HEK293 (cell line): ENCODE data around the gene THUMPD3.

Experiments used
- CTCF ChIA-PET: fragments of 350-600 bp; formaldehyde crosslinking; extraction: SDS; loops from one replicate; lab custom pipeline; 2021; ENCODE audit warnings: antibody characterized with exemption; lab: Yijun Ruan, JAX
- POLR2A ChIA-PET: fragments of 300-600 bp; formaldehyde crosslinking; extraction: SDS; loops from one replicate; lab custom pipeline; 2020; ENCODE audit warnings: antibody characterized with exemption, inconsistent platforms; lab: Yijun Ruan, JAX
- H3K27ac ChIP-seq: fragments of 200-500 bp; sonication (Bioruptor generic); 2 replicates; pipeline ENCODE4 v1.5.1; 2014; ENCODE audit warnings: low read depth, low read length, control low read depth, inconsistent platforms; ENCODE audit errors: extremely low read depth
- H3K36me3 ChIP-seq, 2 experiments: fragments of 200-500 bp in 1 of 2; sonication (Bioruptor generic) in 1 of 2; 1 replicate in 1 of 2; 2 replicates in 1 of 2; pipeline ENCODE4 v1.5.1; 2014 to 2017; ENCODE audit warnings: inconsistent platforms in 2 of 2, low read length in 2 of 2; ENCODE audit not compliant: control insufficient read depth in 2 of 2, insufficient read depth in 1 of 2
- H3K4me1 ChIP-seq: fragments of 200-500 bp; sonication (Bioruptor generic); 2 replicates; pipeline ENCODE4 v1.5.1; 2014; ENCODE audit warnings: mild to moderate bottlenecking, low read length, inconsistent platforms; ENCODE audit not compliant: control insufficient read depth, insufficient read depth
- H3K4me3 ChIP-seq: 2 replicates; pipeline ENCODE4 v1.5.1; 2011; ENCODE audit warnings: low read depth, mild to moderate bottlenecking, control low read depth, low read length, moderate library complexity
- H3K9me3 ChIP-seq: fragments of 200-500 bp; sonication (Bioruptor generic); 2 replicates; pipeline ENCODE4 v1.5.1; 2014; ENCODE audit warnings: low read depth, low read length, inconsistent platforms; ENCODE audit not compliant: control insufficient read depth, insufficient read depth
- KLF1 ChIP-seq: fragments of 450-650 bp; formaldehyde crosslinking; IDR thresholded peaks from 2 replicates; pipeline ENCODE4 v1.5.1; 2016; ENCODE audit warnings: missing biosample characterization, missing genetic modification characterization
- KLF10 ChIP-seq: fragments of 450-650 bp; IDR thresholded peaks from 2 replicates; pipeline ENCODE4 v1.5.1; 2018; ENCODE audit warnings: missing biosample characterization, mild to moderate bottlenecking, missing genetic modification characterization
- KLF8 ChIP-seq: fragments of 450-650 bp; formaldehyde crosslinking; IDR thresholded peaks from 2 replicates; pipeline ENCODE4 v1.5.1; 2016; ENCODE audit warnings: missing biosample characterization, missing genetic modification characterization
- PRDM1 ChIP-seq: fragments of 450-650 bp; formaldehyde crosslinking; IDR thresholded peaks from 2 replicates; pipeline ENCODE4; 2016; ENCODE audit warnings: missing biosample characterization, missing genetic modification characterization
- SCRT2 ChIP-seq: fragments of 450-650 bp; formaldehyde crosslinking; IDR thresholded peaks from 2 replicates; pipeline ENCODE4 v1.5.1; 2016; ENCODE audit warnings: missing biosample characterization, missing genetic modification characterization
- SETDB1 ChIP-seq: IDR thresholded peaks from one replicate; pipeline ENCODE4 v1.6.1; 2017; ENCODE audit warnings: mild to moderate bottlenecking, low read length, moderate library complexity, mixed read lengths; ENCODE audit not compliant: insufficient read length
- SP3 ChIP-seq: fragments of 450-650 bp; formaldehyde crosslinking; IDR thresholded peaks from 2 replicates; pipeline ENCODE4 v1.5.1; 2016; ENCODE audit warnings: missing biosample characterization, missing genetic modification characterization
- ZBTB17 ChIP-seq: fragments of 450-650 bp; formaldehyde crosslinking; IDR thresholded peaks from 2 replicates; pipeline ENCODE4 v1.5.1; 2016; ENCODE audit warnings: missing biosample characterization, missing genetic modification characterization
- ZBTB8A ChIP-seq: fragments of 450-650 bp; formaldehyde crosslinking; IDR thresholded peaks from 2 replicates; pipeline ENCODE4 v1.5.1; 2016; ENCODE audit warnings: missing biosample characterization, missing genetic modification characterization
- ZNF184 ChIP-seq: fragments of 450-650 bp; IDR thresholded peaks from 2 replicates; pipeline ENCODE4 v1.5.1; 2018; ENCODE audit warnings: missing biosample characterization, mild to moderate bottlenecking, missing genetic modification characterization
- ZNF324 ChIP-seq: fragments of 450-650 bp; formaldehyde crosslinking; IDR thresholded peaks from 2 replicates; pipeline ENCODE4 v1.5.1; 2016; ENCODE audit warnings: missing biosample characterization, missing genetic modification characterization
- ZNF510 ChIP-seq: fragments of 450-650 bp; formaldehyde crosslinking; IDR thresholded peaks from 2 replicates; pipeline ENCODE4 v1.5.1; 2018; ENCODE audit warnings: mild to moderate bottlenecking, missing genetic modification characterization, missing biosample characterization; ENCODE audit not compliant: insufficient replicate concordance
- ZNF596 ChIP-seq: fragments of 450-650 bp; IDR thresholded peaks from 2 replicates; pipeline ENCODE4 v1.5.0; 2018; ENCODE audit warnings: missing biosample characterization, mild to moderate bottlenecking, missing genetic modification characterization, moderate library complexity
- ZNF610 ChIP-seq: fragments of 450-650 bp; formaldehyde crosslinking; IDR thresholded peaks from 2 replicates; pipeline ENCODE4 v1.5.1; 2016; ENCODE audit warnings: missing biosample characterization, missing genetic modification characterization, borderline replicate concordance
- ZNF629 ChIP-seq: fragments of 450-650 bp; formaldehyde crosslinking; IDR thresholded peaks from 2 replicates; pipeline ENCODE4 v1.5.1; 2017; ENCODE audit warnings: missing biosample characterization, missing genetic modification characterization
- ZNF76 ChIP-seq: fragments of 450-650 bp; formaldehyde crosslinking; IDR thresholded peaks from 2 replicates; pipeline ENCODE4; 2016; ENCODE audit warnings: low read depth, missing biosample characterization, missing genetic modification characterization, borderline replicate concordance
- ZSCAN16 ChIP-seq: fragments of 450-650 bp; formaldehyde crosslinking; IDR thresholded peaks from 2 replicates; pipeline ENCODE4 v1.5.1; 2016; ENCODE audit warnings: missing biosample characterization, missing genetic modification characterization
- ZSCAN30 ChIP-seq: fragments of 450-650 bp; IDR thresholded peaks from 2 replicates; pipeline ENCODE4 v1.5.1; 2018; ENCODE audit warnings: missing biosample characterization, mild to moderate bottlenecking, missing genetic modification characterization, moderate library complexity
- TF ChIP-seq, protein P1 (sequence below): fragments of 450-650 bp; formaldehyde crosslinking; IDR thresholded peaks from 2 replicates; pipeline ENCODE4 v1.5.1; 2017; ENCODE audit warnings: missing biosample characterization, missing genetic modification characterization
- TF ChIP-seq, protein P2 (sequence below): fragments of 450-650 bp; formaldehyde crosslinking; IDR thresholded peaks from 2 replicates; pipeline ENCODE4 v1.5.1; 2017; ENCODE audit warnings: missing biosample characterization, missing genetic modification characterization
- TF ChIP-seq, protein P3 (sequence below): fragments of 450-650 bp; formaldehyde crosslinking; IDR thresholded peaks from 2 replicates; pipeline ENCODE4 v1.5.1; 2016; ENCODE audit warnings: missing biosample characterization, missing genetic modification characterization
- TF ChIP-seq, protein P4 (sequence below): fragments of 450-650 bp; IDR thresholded peaks from 2 replicates; pipeline ENCODE4 v1.5.1; 2018; ENCODE audit warnings: missing biosample characterization, mild to moderate bottlenecking, missing genetic modification characterization
- TF ChIP-seq, protein P5 (sequence below): fragments of 450-650 bp; formaldehyde crosslinking; IDR thresholded peaks from 2 replicates; pipeline ENCODE4 v1.5.1; 2016; ENCODE audit warnings: missing biosample characterization, missing genetic modification characterization, borderline replicate concordance
- TF ChIP-seq, protein P6 (sequence below): fragments of 450-650 bp; formaldehyde crosslinking; IDR thresholded peaks from 2 replicates; pipeline ENCODE4 v1.5.1; 2016; ENCODE audit warnings: missing biosample characterization, missing genetic modification characterization

THUMPD3 gene

DNA sequence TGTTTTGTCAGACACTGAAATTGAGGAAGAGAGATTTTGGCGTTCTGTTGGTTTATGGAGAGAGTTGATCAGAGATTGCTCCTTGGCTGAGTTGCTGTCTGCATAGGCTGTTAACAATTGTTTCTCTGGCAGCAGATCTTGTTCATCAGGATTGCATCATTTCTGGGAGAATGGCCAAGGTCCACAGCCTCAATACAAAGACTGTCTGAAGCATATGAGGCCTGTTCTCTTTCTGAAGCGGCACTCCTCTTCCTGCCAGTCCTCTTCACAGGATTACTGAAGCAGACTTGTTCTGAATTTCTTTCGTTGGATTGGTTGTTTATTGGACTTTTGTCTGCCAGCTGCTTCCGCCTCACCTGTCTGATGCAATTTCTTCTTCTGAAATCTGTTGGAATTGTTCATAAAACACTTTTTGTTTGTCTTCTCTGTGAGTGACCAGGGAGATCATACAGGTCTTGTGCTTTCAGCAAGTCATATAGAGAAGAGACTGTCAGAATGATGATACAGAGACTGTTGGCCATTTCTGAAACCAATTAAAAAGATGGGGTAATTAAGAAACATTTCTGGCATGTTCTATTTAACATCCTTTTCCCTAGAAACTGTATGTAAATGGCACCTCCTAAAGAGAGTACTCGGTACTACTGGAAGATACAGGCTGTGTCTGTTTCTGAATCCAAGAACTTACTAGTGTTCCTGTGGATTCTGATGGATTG, 60.0 kb downstream of the THUMPD3 start:
- H3K27ac ChIP-seq: peak overlapping the region; percentile 82
- H3K4me1 ChIP-seq: peaks cover 20% of the 10 kb centered on the region
- POLR2A ChIA-PET: interaction anchor here (2.6 to 6.5 kb wide), 2 partner anchors 23 to 26 kb away, joined by 15 to 62 read pairs; partner anchors contain the start of gene SETD5
- no peaks in the 10 kb centered on the region for H3K9me3 ChIP-seq
- CTCF ChIA-PET: interaction anchor here (0.6 to 2.5 kb wide), 5 partner anchors 12 to 69 kb away, joined by 3 to 15 read pairs (median 4); no protein-coding TSS in a partner anchor
- peaks cover 23 to 30% of the 10 kb centered on the region in 2 experiments for H3K36me3 ChIP-seq
- H3K4me3 ChIP-seq: no peak overlapping the region
- TF ChIP-seq ZNF324 (peak; percentile 78), ZSCAN30 (tag by site-specific recombination) (peak; percentile 88; the same call in 1 of the 2 replicates), ZNF629 (peak; percentile 80), ZNF596 (tag by site-specific recombination) (peak; percentile 80; the same call in 1 of the 2 replicates), ZBTB8A (tag by site-specific recombination) (peak; percentile 18; the same call in 1 of the 2 replicates), KLF10 (peak; percentile 21; the same call in 1 of the 2 replicates), SCRT2 (tag by site-specific recombination) (peak; percentile 55), SP3 (tag by site-specific recombination) (no peak), PRDM1 (tag by site-specific recombination) (peak; percentile 90), KLF8 (tag by site-specific recombination) (peak; percentile 48; the same call in 1 of the 2 replicates), ZNF510 (tag by site-specific recombination) (no peak), ZNF184 (tag by site-specific recombination) (no peak), ZBTB17 (tag by site-specific recombination) (peak; percentile 98), ZNF76 (no peak), ZNF610 (0 out of 2 replicates have a peak, but pooled peaks have one; percentile 62), ZSCAN16 (tag by site-specific recombination) (0 out of 2 replicates have a peak, but pooled peaks have one; percentile 61), KLF1 (tag by site-specific recombination) (no peak), SETDB1 (no peak)
- TF ChIP-seq, protein P1, sequence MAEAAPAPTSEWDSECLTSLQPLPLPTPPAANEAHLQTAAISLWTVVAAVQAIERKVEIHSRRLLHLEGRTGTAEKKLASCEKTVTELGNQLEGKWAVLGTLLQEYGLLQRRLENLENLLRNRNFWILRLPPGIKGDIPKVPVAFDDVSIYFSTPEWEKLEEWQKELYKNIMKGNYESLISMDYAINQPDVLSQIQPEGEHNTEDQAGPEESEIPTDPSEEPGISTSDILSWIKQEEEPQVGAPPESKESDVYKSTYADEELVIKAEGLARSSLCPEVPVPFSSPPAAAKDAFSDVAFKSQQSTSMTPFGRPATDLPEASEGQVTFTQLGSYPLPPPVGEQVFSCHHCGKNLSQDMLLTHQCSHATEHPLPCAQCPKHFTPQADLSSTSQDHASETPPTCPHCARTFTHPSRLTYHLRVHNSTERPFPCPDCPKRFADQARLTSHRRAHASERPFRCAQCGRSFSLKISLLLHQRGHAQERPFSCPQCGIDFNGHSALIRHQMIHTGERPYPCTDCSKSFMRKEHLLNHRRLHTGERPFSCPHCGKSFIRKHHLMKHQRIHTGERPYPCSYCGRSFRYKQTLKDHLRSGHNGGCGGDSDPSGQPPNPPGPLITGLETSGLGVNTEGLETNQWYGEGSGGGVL (tag by site-specific recombination): peak; percentile 21; the same call in 1 of the 2 replicates
- TF ChIP-seq, protein P2, sequence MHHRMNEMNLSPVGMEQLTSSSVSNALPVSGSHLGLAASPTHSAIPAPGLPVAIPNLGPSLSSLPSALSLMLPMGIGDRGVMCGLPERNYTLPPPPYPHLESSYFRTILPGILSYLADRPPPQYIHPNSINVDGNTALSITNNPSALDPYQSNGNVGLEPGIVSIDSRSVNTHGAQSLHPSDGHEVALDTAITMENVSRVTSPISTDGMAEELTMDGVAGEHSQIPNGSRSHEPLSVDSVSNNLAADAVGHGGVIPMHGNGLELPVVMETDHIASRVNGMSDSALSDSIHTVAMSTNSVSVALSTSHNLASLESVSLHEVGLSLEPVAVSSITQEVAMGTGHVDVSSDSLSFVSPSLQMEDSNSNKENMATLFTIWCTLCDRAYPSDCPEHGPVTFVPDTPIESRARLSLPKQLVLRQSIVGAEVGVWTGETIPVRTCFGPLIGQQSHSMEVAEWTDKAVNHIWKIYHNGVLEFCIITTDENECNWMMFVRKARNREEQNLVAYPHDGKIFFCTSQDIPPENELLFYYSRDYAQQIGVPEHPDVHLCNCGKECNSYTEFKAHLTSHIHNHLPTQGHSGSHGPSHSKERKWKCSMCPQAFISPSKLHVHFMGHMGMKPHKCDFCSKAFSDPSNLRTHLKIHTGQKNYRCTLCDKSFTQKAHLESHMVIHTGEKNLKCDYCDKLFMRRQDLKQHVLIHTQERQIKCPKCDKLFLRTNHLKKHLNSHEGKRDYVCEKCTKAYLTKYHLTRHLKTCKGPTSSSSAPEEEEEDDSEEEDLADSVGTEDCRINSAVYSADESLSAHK: peak; percentile 87
- TF ChIP-seq, protein P3, sequence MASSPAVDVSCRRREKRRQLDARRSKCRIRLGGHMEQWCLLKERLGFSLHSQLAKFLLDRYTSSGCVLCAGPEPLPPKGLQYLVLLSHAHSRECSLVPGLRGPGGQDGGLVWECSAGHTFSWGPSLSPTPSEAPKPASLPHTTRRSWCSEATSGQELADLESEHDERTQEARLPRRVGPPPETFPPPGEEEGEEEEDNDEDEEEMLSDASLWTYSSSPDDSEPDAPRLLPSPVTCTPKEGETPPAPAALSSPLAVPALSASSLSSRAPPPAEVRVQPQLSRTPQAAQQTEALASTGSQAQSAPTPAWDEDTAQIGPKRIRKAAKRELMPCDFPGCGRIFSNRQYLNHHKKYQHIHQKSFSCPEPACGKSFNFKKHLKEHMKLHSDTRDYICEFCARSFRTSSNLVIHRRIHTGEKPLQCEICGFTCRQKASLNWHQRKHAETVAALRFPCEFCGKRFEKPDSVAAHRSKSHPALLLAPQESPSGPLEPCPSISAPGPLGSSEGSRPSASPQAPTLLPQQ (tag by site-specific recombination): peak; percentile 61; the same call in 1 of the 2 replicates
- TF ChIP-seq, protein P4, sequence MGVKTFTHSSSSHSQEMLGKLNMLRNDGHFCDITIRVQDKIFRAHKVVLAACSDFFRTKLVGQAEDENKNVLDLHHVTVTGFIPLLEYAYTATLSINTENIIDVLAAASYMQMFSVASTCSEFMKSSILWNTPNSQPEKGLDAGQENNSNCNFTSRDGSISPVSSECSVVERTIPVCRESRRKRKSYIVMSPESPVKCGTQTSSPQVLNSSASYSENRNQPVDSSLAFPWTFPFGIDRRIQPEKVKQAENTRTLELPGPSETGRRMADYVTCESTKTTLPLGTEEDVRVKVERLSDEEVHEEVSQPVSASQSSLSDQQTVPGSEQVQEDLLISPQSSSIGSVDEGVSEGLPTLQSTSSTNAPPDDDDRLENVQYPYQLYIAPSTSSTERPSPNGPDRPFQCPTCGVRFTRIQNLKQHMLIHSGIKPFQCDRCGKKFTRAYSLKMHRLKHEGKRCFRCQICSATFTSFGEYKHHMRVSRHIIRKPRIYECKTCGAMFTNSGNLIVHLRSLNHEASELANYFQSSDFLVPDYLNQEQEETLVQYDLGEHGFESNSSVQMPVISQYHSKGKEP: peak; percentile 86
- TF ChIP-seq, protein P5, sequence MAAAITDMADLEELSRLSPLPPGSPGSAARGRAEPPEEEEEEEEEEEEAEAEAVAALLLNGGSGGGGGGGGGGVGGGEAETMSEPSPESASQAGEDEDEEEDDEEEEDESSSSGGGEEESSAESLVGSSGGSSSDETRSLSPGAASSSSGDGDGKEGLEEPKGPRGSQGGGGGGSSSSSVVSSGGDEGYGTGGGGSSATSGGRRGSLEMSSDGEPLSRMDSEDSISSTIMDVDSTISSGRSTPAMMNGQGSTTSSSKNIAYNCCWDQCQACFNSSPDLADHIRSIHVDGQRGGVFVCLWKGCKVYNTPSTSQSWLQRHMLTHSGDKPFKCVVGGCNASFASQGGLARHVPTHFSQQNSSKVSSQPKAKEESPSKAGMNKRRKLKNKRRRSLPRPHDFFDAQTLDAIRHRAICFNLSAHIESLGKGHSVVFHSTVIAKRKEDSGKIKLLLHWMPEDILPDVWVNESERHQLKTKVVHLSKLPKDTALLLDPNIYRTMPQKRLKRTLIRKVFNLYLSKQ (tag by site-specific recombination): no peak
- TF ChIP-seq, protein P6, sequence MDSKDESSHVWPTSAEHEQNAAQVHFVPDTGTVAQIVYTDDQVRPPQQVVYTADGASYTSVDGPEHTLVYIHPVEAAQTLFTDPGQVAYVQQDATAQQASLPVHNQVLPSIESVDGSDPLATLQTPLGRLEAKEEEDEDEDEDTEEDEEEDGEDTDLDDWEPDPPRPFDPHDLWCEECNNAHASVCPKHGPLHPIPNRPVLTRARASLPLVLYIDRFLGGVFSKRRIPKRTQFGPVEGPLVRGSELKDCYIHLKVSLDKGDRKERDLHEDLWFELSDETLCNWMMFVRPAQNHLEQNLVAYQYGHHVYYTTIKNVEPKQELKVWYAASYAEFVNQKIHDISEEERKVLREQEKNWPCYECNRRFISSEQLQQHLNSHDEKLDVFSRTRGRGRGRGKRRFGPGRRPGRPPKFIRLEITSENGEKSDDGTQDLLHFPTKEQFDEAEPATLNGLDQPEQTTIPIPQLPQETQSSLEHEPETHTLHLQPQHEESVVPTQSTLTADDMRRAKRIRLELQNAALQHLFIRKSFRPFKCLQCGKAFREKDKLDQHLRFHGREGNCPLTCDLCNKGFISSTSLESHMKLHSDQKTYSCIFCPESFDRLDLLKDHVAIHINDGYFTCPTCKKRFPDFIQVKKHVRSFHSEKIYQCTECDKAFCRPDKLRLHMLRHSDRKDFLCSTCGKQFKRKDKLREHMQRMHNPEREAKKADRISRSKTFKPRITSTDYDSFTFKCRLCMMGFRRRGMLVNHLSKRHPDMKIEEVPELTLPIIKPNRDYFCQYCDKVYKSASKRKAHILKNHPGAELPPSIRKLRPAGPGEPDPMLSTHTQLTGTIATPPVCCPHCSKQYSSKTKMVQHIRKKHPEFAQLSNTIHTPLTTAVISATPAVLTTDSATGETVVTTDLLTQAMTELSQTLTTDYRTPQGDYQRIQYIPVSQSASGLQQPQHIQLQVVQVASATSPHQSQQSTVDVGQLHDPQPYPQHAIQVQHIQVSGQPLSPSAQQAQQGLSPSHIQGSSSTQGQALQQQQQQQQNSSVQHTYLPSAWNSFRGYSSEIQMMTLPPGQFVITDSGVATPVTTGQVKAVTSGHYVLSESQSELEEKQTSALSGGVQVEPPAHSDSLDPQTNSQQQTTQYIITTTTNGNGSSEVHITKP: peak; percentile 45; the same call in 1 of the 2 replicates
